ENCODE data around the gene TPRA1. TPM values are rescaled to one million over a fixed set of nuclear protein-coding genes. Genes with fewer than 3 reads are reported as not detected.
A peak's percentile ranks its signal among the peaks of the same experiment; 100 is the strongest.

TPRA1 gene
- total RNA-seq, 1 donor from 2014 or later: 38.4 TPM

DNA sequence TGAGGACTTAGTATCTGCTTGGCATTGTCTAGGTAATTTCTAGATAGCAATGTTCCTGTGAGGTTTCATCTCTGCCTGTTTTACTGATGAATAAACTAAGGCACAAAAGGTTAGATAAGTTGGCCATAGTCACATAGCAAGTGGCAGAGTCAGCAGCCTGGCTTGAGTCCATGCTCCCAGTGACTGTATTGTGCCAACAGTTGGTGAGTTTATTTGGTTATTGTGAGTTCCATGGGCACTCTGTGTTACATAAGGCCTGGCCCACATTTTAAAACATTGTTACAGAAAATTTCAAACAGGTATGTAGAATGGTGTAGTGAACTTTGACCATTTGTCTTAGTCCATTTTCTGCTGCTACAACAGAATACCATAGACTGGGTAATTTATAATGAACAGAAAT is 22.9 kb upstream of the TPRA1 start:
- FAIRE-seq: peak; percentile 81
- Histone ChIP-seq H3K27me3 (ENCODE audit: control insufficient read depth, insufficient read depth, low read length) (no peaks in the 10 kb centered on the region), H3K36me3 (ENCODE audit: control insufficient read depth, insufficient read depth, low read length) (peaks cover 3% of the 10 kb centered on the region), H3K4me3 (ENCODE audit: low read depth, low read length) (no peak overlapping the region)
- no peak for DNase-seq (ENCODE audit: low read depth)
- TF ChIP-seq, protein P1, sequence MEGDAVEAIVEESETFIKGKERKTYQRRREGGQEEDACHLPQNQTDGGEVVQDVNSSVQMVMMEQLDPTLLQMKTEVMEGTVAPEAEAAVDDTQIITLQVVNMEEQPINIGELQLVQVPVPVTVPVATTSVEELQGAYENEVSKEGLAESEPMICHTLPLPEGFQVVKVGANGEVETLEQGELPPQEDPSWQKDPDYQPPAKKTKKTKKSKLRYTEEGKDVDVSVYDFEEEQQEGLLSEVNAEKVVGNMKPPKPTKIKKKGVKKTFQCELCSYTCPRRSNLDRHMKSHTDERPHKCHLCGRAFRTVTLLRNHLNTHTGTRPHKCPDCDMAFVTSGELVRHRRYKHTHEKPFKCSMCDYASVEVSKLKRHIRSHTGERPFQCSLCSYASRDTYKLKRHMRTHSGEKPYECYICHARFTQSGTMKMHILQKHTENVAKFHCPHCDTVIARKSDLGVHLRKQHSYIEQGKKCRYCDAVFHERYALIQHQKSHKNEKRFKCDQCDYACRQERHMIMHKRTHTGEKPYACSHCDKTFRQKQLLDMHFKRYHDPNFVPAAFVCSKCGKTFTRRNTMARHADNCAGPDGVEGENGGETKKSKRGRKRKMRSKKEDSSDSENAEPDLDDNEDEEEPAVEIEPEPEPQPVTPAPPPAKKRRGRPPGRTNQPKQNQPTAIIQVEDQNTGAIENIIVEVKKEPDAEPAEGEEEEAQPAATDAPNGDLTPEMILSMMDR (IDR thresholded peaks at IDR 0.05; ENCODE audit: insufficient read depth, low read length, severe bottlenecking): no peak

DNA sequence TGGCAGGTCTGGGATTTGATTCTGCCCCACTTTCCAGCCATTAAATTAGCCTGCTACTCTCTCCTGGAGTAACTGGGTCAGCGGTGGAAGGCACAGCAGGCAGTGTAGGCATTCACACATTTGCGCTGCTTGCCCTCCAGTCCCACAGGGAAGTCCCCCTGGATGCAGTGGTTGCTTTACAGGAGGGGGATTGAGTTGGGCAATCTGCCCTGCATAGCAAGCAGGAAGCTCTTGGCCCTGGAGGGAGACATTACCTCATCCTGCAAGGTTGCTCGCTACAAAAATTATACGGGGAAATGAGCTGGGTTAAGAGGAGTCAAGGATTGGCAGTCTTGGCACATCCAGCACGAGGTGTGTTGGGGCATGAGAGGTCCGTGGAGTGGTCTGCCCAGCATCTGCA is 22.4 kb upstream of the TPRA1 start:
- peaks cover 5% of the 10 kb centered on the region for H3K36me3 ChIP-seq (ENCODE audit: control insufficient read depth, insufficient read depth, low read length)

DNA sequence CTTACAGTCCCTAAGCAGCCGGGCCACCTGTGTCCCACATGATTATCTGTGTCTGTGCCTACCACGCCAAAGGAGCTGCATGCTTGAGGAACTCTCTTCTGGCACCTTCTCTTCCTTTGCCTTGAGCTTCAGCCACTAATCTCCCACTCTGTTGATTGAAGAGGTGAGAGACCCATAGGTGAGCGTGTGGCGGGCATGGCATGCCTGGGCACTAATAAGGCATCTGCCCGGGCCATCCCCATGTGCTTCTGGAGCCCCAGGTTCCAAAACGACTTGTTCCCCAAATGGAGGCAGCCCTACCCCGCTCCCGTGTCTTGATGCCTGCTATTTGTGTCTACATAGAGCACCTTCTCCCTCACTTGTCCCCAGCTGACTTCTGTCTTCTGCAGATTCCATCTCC is 20.7 kb upstream of the TPRA1 start:
- H3K4me3 ChIP-seq (ENCODE audit: low read depth, low read length): no peak overlapping the region
- no peak for DNase-seq (ENCODE audit: low read depth)
- TF ChIP-seq, protein P1 (IDR thresholded peaks at IDR 0.05; ENCODE audit: insufficient read depth, low read length, severe bottlenecking): no peak
- no peaks in the 10 kb centered on the region for H3K27me3 ChIP-seq (ENCODE audit: control insufficient read depth, insufficient read depth, low read length)
- FAIRE-seq: no peak
- peaks cover 6% of the 10 kb centered on the region for H3K36me3 ChIP-seq (ENCODE audit: control insufficient read depth, insufficient read depth, low read length)

More for the DNA sequence above, 22.4 kb upstream of the TPRA1 start:
- Histone ChIP-seq H3K27me3 (ENCODE audit: control insufficient read depth, insufficient read depth, low read length) (no peaks in the 10 kb centered on the region), H3K4me3 (ENCODE audit: low read depth, low read length) (no peak overlapping the region)
- TF ChIP-seq, protein P1 (IDR thresholded peaks at IDR 0.05; ENCODE audit: insufficient read depth, low read length, severe bottlenecking): no peak
- FAIRE-seq: no peak
- peak; percentile 71 for DNase-seq (ENCODE audit: low read depth)

DNA sequence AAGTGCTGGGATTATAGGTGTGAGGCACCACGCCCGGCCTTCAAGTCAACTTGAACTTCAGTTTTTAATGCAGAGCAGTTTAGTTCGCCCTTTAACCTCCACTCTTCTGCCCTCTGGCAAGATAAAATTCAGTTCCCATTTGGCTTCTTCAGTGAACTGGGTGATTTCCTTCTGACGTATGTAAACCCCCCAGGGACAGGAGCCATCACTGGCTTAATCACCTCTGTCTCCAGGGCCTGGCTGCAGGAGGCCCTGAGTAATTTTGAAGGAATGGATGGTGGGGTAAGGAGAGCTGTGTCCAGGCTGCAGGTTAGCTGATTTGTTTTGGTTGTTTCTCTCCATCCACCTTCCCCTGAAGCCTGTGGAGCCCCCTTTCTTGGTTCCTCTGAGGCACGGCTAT is 19.6 kb upstream of the TPRA1 start:
- H3K4me3 ChIP-seq (ENCODE audit: low read depth, low read length): no peak overlapping the region
- FAIRE-seq (no peak), DNase-seq (ENCODE audit: low read depth) (peak; percentile 18)
- H3K36me3 ChIP-seq (ENCODE audit: control insufficient read depth, insufficient read depth, low read length): peaks cover 10% of the 10 kb centered on the region
- TF ChIP-seq, protein P1 (IDR thresholded peaks at IDR 0.05; ENCODE audit: insufficient read depth, low read length, severe bottlenecking): no peak
- H3K27me3 ChIP-seq (ENCODE audit: control insufficient read depth, insufficient read depth, low read length): no peaks in the 10 kb centered on the region

DNA sequence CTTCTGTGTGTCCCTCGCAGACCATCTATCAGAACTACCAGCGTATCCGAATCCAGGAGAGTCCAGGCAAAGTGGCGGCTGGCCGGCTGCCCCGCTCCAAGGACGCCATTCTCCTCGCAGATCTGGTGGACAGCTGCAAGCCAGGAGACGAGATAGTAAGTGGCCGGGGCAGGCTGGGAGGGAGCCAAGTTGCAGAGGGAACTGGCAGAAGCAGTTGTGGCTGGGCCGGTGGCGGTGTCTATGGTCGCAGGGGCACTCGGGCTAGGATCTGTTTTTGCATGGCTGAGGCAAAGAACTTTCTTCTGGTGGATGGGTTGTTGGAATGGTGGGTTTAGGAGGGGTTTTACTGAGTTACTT is 17.8 kb upstream of the TPRA1 start:
- DNase-seq (ENCODE audit: low read depth): no peak
- Histone ChIP-seq H3K27me3 (ENCODE audit: control insufficient read depth, insufficient read depth, low read length) (no peaks in the 10 kb centered on the region), H3K36me3 (ENCODE audit: control insufficient read depth, insufficient read depth, low read length) (peaks cover 11% of the 10 kb centered on the region), H3K4me3 (ENCODE audit: low read depth, low read length) (no peak overlapping the region)
- FAIRE-seq: no peak
- TF ChIP-seq, protein P1 (IDR thresholded peaks at IDR 0.05; ENCODE audit: insufficient read depth, low read length, severe bottlenecking): no peak

DNA sequence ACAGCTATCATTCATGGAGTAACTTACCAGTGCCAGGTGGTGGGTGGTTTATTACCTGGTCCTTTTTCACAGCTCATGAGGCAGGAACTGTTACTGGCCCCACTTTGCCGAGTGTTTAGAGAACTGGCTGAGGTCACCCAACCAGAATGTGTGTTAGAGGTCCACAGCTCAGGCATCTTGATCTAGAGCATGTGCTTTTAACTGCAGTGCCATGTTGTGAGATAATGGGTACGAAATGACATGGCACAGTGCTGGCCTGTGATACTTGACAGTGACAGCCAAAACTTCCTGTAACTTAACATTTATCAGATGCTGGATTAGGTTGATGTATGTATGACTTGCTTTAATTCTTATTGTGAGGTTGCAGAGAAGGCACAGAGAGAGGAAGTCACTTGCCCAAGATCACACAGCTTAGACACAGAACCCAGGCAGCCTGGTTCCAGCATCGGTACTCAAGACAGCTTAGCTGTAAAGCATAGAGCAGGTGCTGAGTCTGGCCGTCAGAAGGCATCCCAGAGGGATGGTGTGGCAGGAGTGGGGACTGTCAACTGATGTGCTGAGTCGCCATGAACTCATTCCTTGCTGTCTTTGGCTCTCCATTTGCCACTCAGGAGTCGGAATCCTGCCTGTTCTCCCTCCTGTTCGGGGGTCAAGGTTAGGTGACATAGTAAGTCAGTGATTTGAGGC is 17.3 kb upstream of the TPRA1 start:
- Histone ChIP-seq H3K4me3 (ENCODE audit: low read depth, low read length) (no peak overlapping the region), H3K36me3 (ENCODE audit: control insufficient read depth, insufficient read depth, low read length) (peaks cover 11% of the 10 kb centered on the region), H3K27me3 (ENCODE audit: control insufficient read depth, insufficient read depth, low read length) (no peaks in the 10 kb centered on the region)
- peak; percentile 89 for FAIRE-seq
- TF ChIP-seq, protein P1 (IDR thresholded peaks at IDR 0.05; ENCODE audit: insufficient read depth, low read length, severe bottlenecking): no peak
- no peak for DNase-seq (ENCODE audit: low read depth)

Data from bronchial epithelial cell (primary cell).